Astrocyte (in vitro differentiated cells and primary cell): ENCODE measurements around the gene RAD21L1. TPM values are rescaled to one million over a fixed set of nuclear protein-coding genes. Genes with fewer than 3 reads are reported as not detected.

Source experiments
- DNase-seq: peaks from one replicate; pipeline ENCODE4 v3.0.0-alpha.2; 2010; ENCODE audit warnings: low read depth
- FAIRE-seq: peaks from 2 replicates; lab custom pipeline; 2011; peaks lifted over from hg19 to GRCh38; lab: Jason Lieb, UNC
- H2AFZ ChIP-seq: 2 replicates; pipeline ENCODE4 v1.6.0; 2012; ENCODE audit warnings: low read depth, low read length, inconsistent platforms
- H3K27ac ChIP-seq: 2 replicates; pipeline ENCODE4 v1.5.1; 2011; ENCODE audit warnings: low read depth, low read length, inconsistent platforms
- H3K27me3 ChIP-seq: 2 replicates; pipeline ENCODE4 v1.6.0; 2011; ENCODE audit warnings: low read length, inconsistent platforms; ENCODE audit not compliant: insufficient read depth
- H3K36me3 ChIP-seq: 2 replicates; pipeline ENCODE4 v1.5.1; 2011; ENCODE audit warnings: low read length, inconsistent platforms; ENCODE audit not compliant: insufficient read depth
- H3K4me1 ChIP-seq: 2 replicates; pipeline ENCODE4 v1.5.1; 2011; ENCODE audit warnings: low read length, inconsistent platforms; ENCODE audit not compliant: insufficient read depth
- H3K4me2 ChIP-seq: 2 replicates; pipeline ENCODE4 v1.6.0; 2012; ENCODE audit warnings: low read length, inconsistent platforms
- H3K4me3 ChIP-seq: 2 replicates; pipeline ENCODE4 v1.5.1; 2011; ENCODE audit warnings: low read depth, mild to moderate bottlenecking, low read length, inconsistent platforms; ENCODE audit not compliant: insufficient read depth
- H3K79me2 ChIP-seq: 2 replicates; pipeline ENCODE4 v1.6.0; 2012; ENCODE audit warnings: mild to moderate bottlenecking, low read length, inconsistent platforms; ENCODE audit not compliant: insufficient read depth
- H3K9ac ChIP-seq: 2 replicates; pipeline ENCODE4 v1.6.0; 2012; ENCODE audit warnings: mild to moderate bottlenecking, low read length, inconsistent platforms
- H3K9me3 ChIP-seq: 2 replicates; pipeline ENCODE4 v1.5.1; 2012; ENCODE audit warnings: low read depth, mild to moderate bottlenecking, low read length, inconsistent platforms; ENCODE audit not compliant: insufficient read depth
- H4K20me1 ChIP-seq: 2 replicates; pipeline ENCODE4 v1.6.0; 2012; ENCODE audit warnings: low read length, inconsistent platforms; ENCODE audit not compliant: insufficient read depth
- H3K27ac Mint-ChIP-seq: one replicate; pipeline ENCODE4 v1.8.0; 2021; ENCODE audit warnings: mild to moderate bottlenecking, mixed read lengths; ENCODE audit not compliant: unreplicated experiment
- H3K27me3 Mint-ChIP-seq: one replicate; pipeline ENCODE4 v1.8.0; 2021; ENCODE audit warnings: low read depth, mixed read lengths; ENCODE audit not compliant: unreplicated experiment
- H3K36me3 Mint-ChIP-seq: one replicate; pipeline ENCODE4 v1.8.0; 2021; ENCODE audit warnings: low read depth, mixed read lengths; ENCODE audit not compliant: unreplicated experiment
- H3K4me1 Mint-ChIP-seq: one replicate; pipeline ENCODE4 v1.8.0; 2021; ENCODE audit warnings: low read depth, mixed read lengths; ENCODE audit not compliant: unreplicated experiment
- H3K4me3 Mint-ChIP-seq: one replicate; pipeline ENCODE4 v1.8.0; 2021; ENCODE audit warnings: mild to moderate bottlenecking, moderate library complexity, mixed read lengths; ENCODE audit not compliant: unreplicated experiment
- H3K9me3 Mint-ChIP-seq: one replicate; pipeline ENCODE4 v1.8.0; 2021; ENCODE audit warnings: mild to moderate bottlenecking, mixed read lengths; ENCODE audit not compliant: unreplicated experiment
- EZH2 ChIP-seq: IDR thresholded peaks from 2 replicates; pipeline ENCODE4 v1.6.1; 2012; ENCODE audit warnings: mild to moderate bottlenecking, low read length, inconsistent platforms; ENCODE audit not compliant: insufficient read depth
- total RNA-seq: library from RNA; stranded (reverse); gene quantifications from 2 replicates; pipeline ENCODE4 v1.2.1, GENCODE V29; 2021
- TF ChIP-seq, protein P1 (sequence below): IDR thresholded peaks from 2 replicates; pipeline ENCODE4 v1.5.1; 2011; ENCODE audit warnings: low read depth, mild to moderate bottlenecking, inconsistent platforms, low read length, moderate library complexity; ENCODE audit not compliant: insufficient read depth

Gene RAD21L1
- total RNA-seq, 1 donor from 2014 or later: not detected

DNA sequence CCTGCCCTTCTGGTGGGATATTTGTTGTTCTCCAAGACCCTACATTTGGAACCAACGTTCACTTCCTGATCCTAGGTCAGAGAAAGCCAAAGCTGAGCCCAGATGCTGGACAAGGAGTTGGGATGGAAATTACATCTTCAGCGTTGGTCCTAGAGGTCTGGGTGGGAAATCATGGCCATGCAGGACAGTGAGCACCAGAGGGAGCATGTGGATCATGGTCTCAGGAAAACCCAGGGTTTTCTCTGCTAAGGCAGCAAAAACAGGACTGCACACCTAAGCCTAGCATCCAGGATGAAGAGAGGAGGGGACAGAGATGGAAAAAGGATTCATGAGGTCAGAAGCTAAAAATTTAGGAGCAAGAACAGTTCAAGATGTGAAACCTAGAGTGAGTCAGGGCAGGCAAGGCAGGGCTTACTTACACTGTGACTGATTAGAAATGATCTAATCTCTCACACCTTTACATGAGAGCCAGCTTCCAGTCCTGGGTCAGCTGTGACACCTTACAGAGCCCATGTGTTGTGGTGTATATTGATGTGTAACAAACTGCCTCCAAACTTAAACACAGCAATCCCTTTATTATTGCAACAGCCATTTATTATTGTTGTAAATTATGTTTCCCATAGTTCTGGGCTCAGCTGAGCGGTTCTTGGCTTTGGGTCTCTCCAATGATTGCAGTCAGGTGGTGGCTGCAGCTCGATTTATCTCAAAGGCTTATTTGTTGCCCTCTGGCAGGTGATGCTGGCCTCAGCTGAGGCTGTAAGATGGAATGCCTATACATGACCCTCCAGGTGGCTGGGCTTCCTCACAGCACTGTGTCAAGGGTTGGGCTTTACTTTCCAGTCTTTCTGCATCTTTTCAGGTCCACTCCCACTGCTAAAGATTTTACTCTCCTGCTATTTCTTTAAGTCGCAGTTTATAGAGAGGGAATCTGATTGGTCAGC, 16.1 kb upstream of the RAD21L1 start:
- no peaks in the 10 kb centered on the region for H3K4me1 ChIP-seq
- no peaks in the 10 kb centered on the region for H3K79me2 ChIP-seq
- DNase-seq (no peak), FAIRE-seq (no peak)
- Mint-ChIP-seq H3K9me3 (no peaks in the 10 kb centered on the region), H3K27ac (no peak overlapping the region), H3K4me1 (no peaks in the 10 kb centered on the region), H3K4me3 (no peak overlapping the region), H3K27me3 (peaks cover 32% of the 10 kb centered on the region), H3K36me3 (no peaks in the 10 kb centered on the region)
- TF ChIP-seq EZH2: no peak
- TF ChIP-seq, protein P1, sequence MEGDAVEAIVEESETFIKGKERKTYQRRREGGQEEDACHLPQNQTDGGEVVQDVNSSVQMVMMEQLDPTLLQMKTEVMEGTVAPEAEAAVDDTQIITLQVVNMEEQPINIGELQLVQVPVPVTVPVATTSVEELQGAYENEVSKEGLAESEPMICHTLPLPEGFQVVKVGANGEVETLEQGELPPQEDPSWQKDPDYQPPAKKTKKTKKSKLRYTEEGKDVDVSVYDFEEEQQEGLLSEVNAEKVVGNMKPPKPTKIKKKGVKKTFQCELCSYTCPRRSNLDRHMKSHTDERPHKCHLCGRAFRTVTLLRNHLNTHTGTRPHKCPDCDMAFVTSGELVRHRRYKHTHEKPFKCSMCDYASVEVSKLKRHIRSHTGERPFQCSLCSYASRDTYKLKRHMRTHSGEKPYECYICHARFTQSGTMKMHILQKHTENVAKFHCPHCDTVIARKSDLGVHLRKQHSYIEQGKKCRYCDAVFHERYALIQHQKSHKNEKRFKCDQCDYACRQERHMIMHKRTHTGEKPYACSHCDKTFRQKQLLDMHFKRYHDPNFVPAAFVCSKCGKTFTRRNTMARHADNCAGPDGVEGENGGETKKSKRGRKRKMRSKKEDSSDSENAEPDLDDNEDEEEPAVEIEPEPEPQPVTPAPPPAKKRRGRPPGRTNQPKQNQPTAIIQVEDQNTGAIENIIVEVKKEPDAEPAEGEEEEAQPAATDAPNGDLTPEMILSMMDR: peak; percentile 32
- H3K4me2 ChIP-seq: no peak overlapping the region
- no peak overlapping the region for H2AFZ ChIP-seq
- H3K36me3 ChIP-seq: no peaks in the 10 kb centered on the region
- no peak overlapping the region for H3K9ac ChIP-seq
- H3K9me3 ChIP-seq: no peaks in the 10 kb centered on the region
- peaks cover 42% of the 10 kb centered on the region for H3K27me3 ChIP-seq
- H3K4me3 ChIP-seq: no peak overlapping the region
- no peaks in the 10 kb centered on the region for H4K20me1 ChIP-seq
- H3K27ac ChIP-seq: no peak overlapping the region

DNA sequence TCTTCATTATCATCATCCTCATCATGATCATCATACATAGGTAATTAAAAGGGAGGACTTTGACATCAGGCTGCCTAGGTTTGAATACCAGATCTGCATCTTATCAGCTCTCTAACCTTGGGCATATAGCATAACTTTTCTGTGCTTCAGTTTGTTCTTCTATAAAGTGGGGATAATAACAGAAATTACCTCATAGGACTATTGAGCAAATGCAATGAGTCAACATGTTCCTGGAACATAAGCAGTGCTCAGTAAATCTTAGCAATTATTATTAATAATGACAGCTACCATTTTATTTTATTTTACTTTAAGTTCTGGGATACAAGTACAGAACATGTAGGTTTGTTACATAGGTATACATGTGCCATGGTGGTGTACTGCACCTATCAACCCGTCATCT, 15.3 kb upstream of the RAD21L1 start:
- Histone ChIP-seq H3K9ac (no peak overlapping the region), H3K36me3 (no peaks in the 10 kb centered on the region), H3K9me3 (no peaks in the 10 kb centered on the region), H3K27me3 (peaks cover 47% of the 10 kb centered on the region), H2AFZ (no peak overlapping the region), H3K4me2 (no peak overlapping the region), H4K20me1 (no peaks in the 10 kb centered on the region), H3K27ac (no peak overlapping the region), H3K79me2 (no peaks in the 10 kb centered on the region), H3K4me3 (no peak overlapping the region), H3K4me1 (no peaks in the 10 kb centered on the region)
- Mint-ChIP-seq H3K36me3 (no peaks in the 10 kb centered on the region), H3K27ac (no peak overlapping the region), H3K9me3 (no peaks in the 10 kb centered on the region), H3K27me3 (peaks cover 34% of the 10 kb centered on the region), H3K4me3 (no peak overlapping the region), H3K4me1 (no peaks in the 10 kb centered on the region)
- TF ChIP-seq, protein P1: no peak
- TF ChIP-seq EZH2: no peak
- DNase-seq (no peak), FAIRE-seq (no peak)

DNA sequence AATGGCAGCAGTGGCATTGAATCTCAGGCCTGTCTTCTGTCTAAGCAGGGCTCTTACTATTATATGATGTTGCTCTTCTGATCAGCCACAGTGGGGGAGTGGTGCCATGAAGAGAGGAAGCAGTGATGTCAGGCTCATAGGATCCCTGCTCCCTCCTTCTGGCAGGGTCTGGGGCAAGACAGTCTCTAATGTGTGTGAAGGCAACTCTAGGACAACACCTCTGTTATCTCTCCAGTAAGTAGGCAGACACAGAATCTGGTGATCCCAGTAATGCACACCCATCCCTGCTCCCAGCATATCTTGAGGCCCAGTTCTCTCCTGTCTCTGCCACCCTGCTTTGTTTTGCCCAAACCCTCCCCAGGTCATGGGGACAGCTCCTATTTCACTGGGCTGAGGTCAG, 13.8 kb upstream of the RAD21L1 start:
- Mint-ChIP-seq H3K36me3 (no peaks in the 10 kb centered on the region), H3K27me3 (peaks cover 34% of the 10 kb centered on the region), H3K27ac (no peak overlapping the region), H3K4me3 (no peak overlapping the region), H3K9me3 (no peaks in the 10 kb centered on the region), H3K4me1 (no peaks in the 10 kb centered on the region)
- H2AFZ ChIP-seq: no peak overlapping the region
- TF ChIP-seq, protein P1: no peak
- no peak for TF ChIP-seq EZH2
- no peaks in the 10 kb centered on the region for H3K79me2 ChIP-seq
- H3K27ac ChIP-seq: no peak overlapping the region
- no peaks in the 10 kb centered on the region for H4K20me1 ChIP-seq
- H3K4me1 ChIP-seq: no peaks in the 10 kb centered on the region
- no peak overlapping the region for H3K4me2 ChIP-seq
- no peak for DNase-seq
- H3K9ac ChIP-seq: no peak overlapping the region
- FAIRE-seq: no peak
- H3K4me3 ChIP-seq: no peak overlapping the region
- no peaks in the 10 kb centered on the region for H3K36me3 ChIP-seq
- H3K9me3 ChIP-seq: no peaks in the 10 kb centered on the region
- H3K27me3 ChIP-seq: peaks cover 41% of the 10 kb centered on the region
